HL-60/S4 treated with retinoic acid at 250 ng/mL for 4 days and 3 days (cell line): ENCODE results near the gene ZNF280B.
"Not testable (repeated sequence)": the region's sequence is repeated elsewhere in the genome, so short reads cannot be mapped to it uniquely, and the experiment has no call there.

Experiments
- in situ Hi-C: fragments of 300-500 bp; cut with MboI; formaldehyde crosslinking; loops from 2 replicates; pipeline ENCODE4 v1.7.0; 2022; ENCODE audit warnings: low sequenced_read_pairs

Gene ZNF280B

GRCh38 chr22:22442928-22443709 lies 65.4 kb downstream of the ZNF280B start:
- in situ Hi-C loops, result no loop called here

- in situ Hi-C loops, result not testable (repeated sequence)
These were observed 66.9 kb downstream of the ZNF280B start for GRCh38 chr22:22441626-22442025.

GRCh38 chr22:22440188-22440587 lies 68.4 kb downstream of the ZNF280B start:
- in situ Hi-C loops, result no loop called here
